C4-2B (cell line): ENCODE data around the gene EML5.

Source experiments
- H3K27ac ChIP-seq: fragments of 450-650 bp; 2 replicates; pipeline ENCODE4 v1.5.1; 2017
- CTCF ChIP-seq: fragments of 450-650 bp; conservative IDR thresholded peaks from 2 replicates; pipeline ENCODE4 v1.5.1; 2017; ENCODE audit warnings: mild to moderate bottlenecking
- ZFX ChIP-seq: fragments of 450-650 bp; IDR thresholded peaks from 2 replicates; pipeline ENCODE4 v1.6.1; 2017

The EML5 gene

GRCh38 chr14:88572117-88572516, 220.6 kb downstream of the EML5 start:
- no peak overlapping the region for H3K27ac ChIP-seq
- no peak for TF ChIP-seq CTCF
- no peak for TF ChIP-seq ZFX

- TF ChIP-seq ZFX, result no peak
- no peak for TF ChIP-seq CTCF
- no peak overlapping the region for H3K27ac ChIP-seq
Measured at GRCh38 chr14:88568196-88568595, 224.6 kb downstream of the EML5 start.

- TF ChIP-seq CTCF (no peak), ZFX (no peak)
- H3K27ac ChIP-seq, result no peak overlapping the region
Measured at GRCh38 chr14:88565427-88565826, 227.3 kb downstream of the EML5 start.

GRCh38 chr14:88563845-88564244, 228.9 kb downstream of the EML5 start:
- TF ChIP-seq CTCF (no peak), ZFX (no peak)
- peak overlapping the region; percentile 94 for H3K27ac ChIP-seq

GRCh38 chr14:88562831-88563686, 229.7 kb downstream of the EML5 start, which contains the start of gene ZC3H14:
ZC3H14 (plus strand) TSS chr14:88563037; CDS start chr14:88563134, 97 bp downstream.
- peak within 1 kb of the TSS; percentile 94 for H3K27ac ChIP-seq
- TF ChIP-seq CTCF (no peak; the same call in none of the 2 replicates), ZFX (peak; percentile 99)

GRCh38 chr14:88562532-88562830, 230.3 kb downstream of the EML5 start:
- H3K27ac ChIP-seq, result peak overlapping the region; percentile 94
- TF ChIP-seq CTCF, result 0 out of 2 replicates have a peak, but pooled peaks have one; percentile 16
- no peak for TF ChIP-seq ZFX
